ENCODE measurements around the gene CNTN2. TPM values are rescaled to one million over a fixed set of nuclear protein-coding genes. Genes with fewer than 3 reads are reported as not detected.

CNTN2 gene
- total RNA-seq, 2 experiments from 2014 or later = not detected

DNA sequence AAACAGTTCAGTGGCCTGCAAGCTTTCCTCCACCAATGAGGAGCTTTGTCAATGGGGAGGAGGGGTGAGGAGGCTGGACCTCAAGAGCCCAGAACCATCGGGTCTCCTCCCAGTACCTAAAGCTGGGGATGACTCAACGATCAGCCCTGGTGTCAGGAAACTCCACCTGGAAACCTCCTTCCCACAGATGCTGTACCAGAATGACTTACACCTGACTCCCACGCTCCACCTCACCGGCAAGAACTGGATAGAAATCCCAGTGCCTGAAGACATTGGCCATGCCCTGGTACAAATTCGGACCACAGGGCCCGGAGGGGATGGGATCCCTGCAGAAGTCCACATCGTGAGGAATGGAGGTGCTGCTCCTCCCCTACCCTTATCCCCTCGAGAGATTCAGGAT, 29.9 kb downstream of the CNTN2 start:
- H3K27ac Mint-ChIP-seq = no peak overlapping the region
- no peaks in the 10 kb centered on the region for H3K4me1 Mint-ChIP-seq
- H3K4me3 Mint-ChIP-seq = no peak overlapping the region
- no peaks in the 10 kb centered on the region for H3K27me3 Mint-ChIP-seq
- ChIA-PET CTCF (interaction anchor here (1.3 to 3.2 kb wide), 2 partner anchors 9 to 11 kb away, joined by 3 to 16 read pairs; no protein-coding TSS in a partner anchor), POLR2A (no interaction called here)
- DNase-seq = no peak
- H3K9me3 Mint-ChIP-seq = no peaks in the 10 kb centered on the region
- H3K36me3 Mint-ChIP-seq (ENCODE audit: low read depth) = no peaks in the 10 kb centered on the region

DNA sequence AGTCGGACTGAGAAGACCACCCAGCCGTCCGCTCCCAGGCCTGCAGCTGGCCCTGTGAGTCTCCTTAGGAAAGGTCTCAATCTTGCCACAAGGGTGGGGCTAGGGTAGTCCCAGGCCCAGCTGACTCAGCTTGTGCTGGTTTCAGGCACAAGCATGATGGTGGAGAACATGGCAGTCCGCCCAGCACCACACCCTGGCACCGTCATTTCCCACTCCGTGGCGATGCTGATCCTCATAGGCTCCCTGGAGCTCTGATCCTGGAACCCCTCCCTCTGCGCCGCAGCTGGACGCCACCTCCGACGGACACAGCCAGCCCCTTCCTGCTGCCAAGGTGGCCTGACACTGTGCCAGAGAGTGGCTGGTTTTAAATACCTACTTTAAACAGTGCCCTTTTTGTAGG, 30.5 kb downstream of the CNTN2 start:
- POLR2A ChIA-PET = no interaction called here
- Mint-ChIP-seq H3K27me3 (no peaks in the 10 kb centered on the region), H3K9me3 (no peaks in the 10 kb centered on the region), H3K27ac (no peak overlapping the region), H3K4me1 (no peaks in the 10 kb centered on the region), H3K36me3 (ENCODE audit: low read depth) (no peaks in the 10 kb centered on the region), H3K4me3 (no peak overlapping the region)
- DNase-seq = no peak
- CTCF ChIA-PET = interaction anchor here (3.2 kb wide), 1 partner anchor 12 kb away, joined by 16 read pairs; no protein-coding TSS in a partner anchor

DNA sequence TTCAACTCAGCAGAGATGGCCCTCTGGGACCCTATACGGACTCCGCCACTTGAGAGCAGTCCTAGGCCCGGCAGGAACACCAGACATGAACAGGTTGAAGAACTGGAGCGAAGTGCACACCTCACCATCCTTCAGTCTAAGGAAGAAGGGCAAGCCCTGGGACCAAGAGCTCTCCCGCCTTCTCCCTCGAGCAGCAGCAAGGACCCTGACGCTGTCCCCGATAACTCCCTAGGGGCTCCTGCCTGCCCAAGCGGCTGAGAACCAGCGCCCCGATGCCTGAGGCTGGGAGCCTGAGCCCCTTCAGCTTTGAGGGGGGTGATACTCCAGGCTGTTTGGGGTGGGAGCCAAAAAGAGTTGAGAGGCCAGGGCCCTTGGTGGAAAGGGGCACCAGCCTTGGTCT, 31.1 kb downstream of the CNTN2 start:
- ChIA-PET POLR2A (no interaction called here), CTCF (interaction anchor here (3.2 to 6.6 kb wide), 2 partner anchors 12 to 13 kb away, joined by 16 to 27 read pairs; no protein-coding TSS in a partner anchor)
- no peak overlapping the region for H3K27ac Mint-ChIP-seq
- H3K27me3 Mint-ChIP-seq = no peaks in the 10 kb centered on the region
- peak; percentile 11 for DNase-seq
- no peaks in the 10 kb centered on the region for H3K4me1 Mint-ChIP-seq
- no peaks in the 10 kb centered on the region for H3K36me3 Mint-ChIP-seq (ENCODE audit: low read depth)
- no peak overlapping the region for H3K4me3 Mint-ChIP-seq
- no peaks in the 10 kb centered on the region for H3K9me3 Mint-ChIP-seq

DNA sequence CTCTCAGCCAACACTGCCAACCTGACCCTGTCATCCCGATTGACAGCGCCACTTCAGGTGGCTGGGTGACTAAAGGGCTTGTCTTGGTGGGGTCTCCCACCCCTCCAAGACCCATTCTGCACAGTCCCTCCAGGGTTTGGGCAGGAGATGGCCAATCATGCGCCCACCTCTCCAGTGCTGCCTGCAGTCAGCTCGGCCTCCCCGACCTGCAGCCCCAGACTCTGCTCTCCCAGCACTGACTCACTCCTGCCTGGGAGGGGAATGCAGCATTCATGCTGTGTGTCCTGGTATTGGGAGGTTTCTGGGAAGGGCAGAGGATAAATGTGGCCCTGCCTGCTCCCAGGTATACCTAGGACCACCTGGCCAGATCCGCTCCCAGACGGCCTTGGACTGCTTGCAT, 31.5 kb downstream of the CNTN2 start:
- CTCF ChIA-PET = interaction anchor here (6.6 kb wide), 1 partner anchor 12 kb away, joined by 27 read pairs; no protein-coding TSS in a partner anchor
- Mint-ChIP-seq H3K9me3 (no peaks in the 10 kb centered on the region), H3K27me3 (no peaks in the 10 kb centered on the region), H3K36me3 (ENCODE audit: low read depth) (no peaks in the 10 kb centered on the region), H3K4me3 (no peak overlapping the region), H3K4me1 (no peaks in the 10 kb centered on the region), H3K27ac (no peak overlapping the region)
- DNase-seq = peak; percentile 8
- POLR2A ChIA-PET = interaction anchor here (1.8 kb wide), 1 partner anchor 13 kb away, joined by 5 read pairs; no protein-coding TSS in a partner anchor

DNA sequence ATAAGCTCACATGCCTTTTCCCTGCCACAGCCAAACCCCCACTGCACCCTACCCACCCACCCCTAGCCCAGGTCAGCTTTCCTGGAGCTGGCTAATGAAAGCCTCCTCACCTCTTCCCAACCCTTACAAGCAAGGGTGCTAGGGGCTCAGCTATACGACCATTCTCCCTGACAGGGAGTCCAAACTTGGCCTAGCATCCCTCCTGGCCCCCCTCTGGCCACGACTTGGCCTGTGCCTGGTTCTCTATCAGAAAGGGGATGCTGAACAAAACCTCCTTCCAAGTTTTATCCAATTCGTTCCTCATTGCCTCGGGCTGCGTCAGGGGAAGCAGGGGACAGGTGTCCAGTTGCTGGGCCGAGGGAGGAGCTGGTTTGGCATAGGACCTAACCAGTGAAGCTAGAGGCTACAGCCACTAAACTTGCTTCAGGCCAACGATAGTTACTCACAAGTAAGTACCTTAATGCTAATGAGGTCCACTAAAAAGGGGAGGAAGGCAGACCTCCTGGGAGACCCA, 32.7 kb downstream of the CNTN2 start:
- Mint-ChIP-seq H3K4me3 (no peak overlapping the region), H3K9me3 (no peaks in the 10 kb centered on the region), H3K36me3 (ENCODE audit: low read depth) (no peaks in the 10 kb centered on the region), H3K27me3 (no peaks in the 10 kb centered on the region), H3K27ac (no peak overlapping the region), H3K4me1 (no peaks in the 10 kb centered on the region)
- peak; percentile 5 for DNase-seq
- CTCF ChIA-PET = interaction anchor here (6.6 kb wide), 1 partner anchor 13 kb away, joined by 27 read pairs; no protein-coding TSS in a partner anchor
- POLR2A ChIA-PET = interaction anchor here (1.3 to 1.8 kb wide), 2 partner anchors 10 to 14 kb away, joined by 4 to 5 read pairs; no protein-coding TSS in a partner anchor

DNA sequence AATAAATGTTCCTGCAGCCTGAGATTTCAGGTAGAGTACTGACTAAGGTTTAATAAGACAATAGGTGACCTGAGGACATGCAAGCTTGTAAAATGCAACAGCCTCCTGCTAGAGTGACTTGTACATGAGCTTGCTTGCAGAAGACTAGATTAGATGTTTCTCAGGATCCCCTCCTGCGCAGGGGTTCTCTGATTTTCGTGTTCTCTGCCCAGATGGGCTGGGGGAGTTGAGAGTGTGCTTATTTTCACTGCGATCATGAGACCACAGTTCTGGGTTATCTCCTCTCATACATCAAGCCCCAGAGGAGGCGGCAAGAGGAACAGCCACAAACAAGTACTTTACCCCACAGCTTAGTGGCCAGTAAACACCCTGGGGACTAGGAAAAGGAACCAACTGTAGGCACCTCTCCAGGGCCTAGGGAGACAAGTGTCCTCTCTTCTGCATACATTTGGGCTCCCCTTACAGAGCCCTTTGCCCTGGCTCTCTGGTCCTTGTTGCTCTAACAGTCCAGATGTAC, 33.3 kb downstream of the CNTN2 start:
- Mint-ChIP-seq H3K9me3 (no peaks in the 10 kb centered on the region), H3K4me1 (no peaks in the 10 kb centered on the region), H3K27ac (no peak overlapping the region), H3K27me3 (no peaks in the 10 kb centered on the region), H3K36me3 (ENCODE audit: low read depth) (no peaks in the 10 kb centered on the region), H3K4me3 (no peak overlapping the region)
- peak; percentile 9 for DNase-seq
- ChIA-PET POLR2A (interaction anchor here (1.3 to 1.8 kb wide), 2 partner anchors 10 to 14 kb away, joined by 4 to 5 read pairs; no protein-coding TSS in a partner anchor), CTCF (interaction anchor here (6.6 kb wide), 1 partner anchor 14 kb away, joined by 27 read pairs; no protein-coding TSS in a partner anchor)

DNA sequence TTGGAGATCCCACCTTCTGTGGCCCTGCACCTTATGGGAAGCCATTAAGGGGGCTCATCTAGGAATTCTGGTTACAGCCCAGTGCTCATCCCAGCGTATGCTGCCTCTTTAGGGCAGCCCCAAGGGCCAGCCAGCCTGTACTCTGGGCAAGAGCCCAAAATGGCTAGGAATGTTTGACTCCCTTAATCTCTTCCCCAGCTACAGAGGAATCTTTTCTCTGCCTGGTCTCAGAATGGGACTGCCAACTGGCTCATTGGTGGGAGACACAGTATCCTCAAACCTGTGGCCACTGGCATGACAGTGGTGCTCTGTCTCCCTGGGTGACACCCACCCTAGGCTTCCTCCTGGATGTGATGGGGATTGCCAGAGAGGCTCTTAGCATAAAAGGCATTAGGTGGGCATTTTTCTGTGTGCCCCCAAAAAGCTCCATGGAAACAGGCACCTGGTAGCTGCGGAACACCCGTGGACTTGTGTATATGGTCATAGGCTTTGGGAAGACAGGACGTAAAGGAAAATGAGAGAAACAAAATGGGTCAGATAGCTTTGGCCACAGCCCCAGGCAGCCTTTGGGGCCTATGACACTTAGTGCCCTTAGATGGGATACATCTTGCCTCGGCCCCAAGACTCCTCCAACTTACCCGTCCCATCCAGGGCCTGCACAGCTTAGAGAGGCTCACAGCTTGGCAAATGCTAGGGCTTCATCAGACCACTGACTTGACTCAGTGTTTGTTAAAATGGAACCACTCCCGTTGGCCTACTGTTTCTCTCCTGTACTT, 34.3 kb downstream of the CNTN2 start:
- ChIA-PET POLR2A (no interaction called here), CTCF (interaction anchor here (6.6 kb wide), 1 partner anchor 15 kb away, joined by 27 read pairs; no protein-coding TSS in a partner anchor)
- H3K27ac Mint-ChIP-seq = no peak overlapping the region

DNA sequence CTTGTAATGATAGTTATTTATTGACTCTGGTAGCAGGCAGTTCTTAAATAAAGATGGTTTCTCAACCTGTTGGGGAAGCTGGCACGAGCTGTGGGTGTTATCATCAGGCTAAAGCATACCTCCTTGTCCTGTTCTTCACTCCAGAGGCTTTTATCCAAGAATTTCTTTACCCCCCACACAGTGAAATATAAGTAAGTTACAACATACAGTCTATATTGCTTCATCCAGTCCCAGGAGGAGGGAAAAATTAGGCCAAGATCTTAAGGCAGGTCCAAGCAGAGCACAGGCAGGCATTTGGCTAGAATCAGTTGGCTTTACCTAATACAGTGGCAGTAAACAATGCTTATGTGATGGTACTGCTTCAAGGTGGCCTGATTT, 34.9 kb downstream of the CNTN2 start:
- CTCF ChIA-PET = interaction anchor here (6.6 kb wide), 1 partner anchor 16 kb away, joined by 27 read pairs; no protein-coding TSS in a partner anchor

More for the DNA sequence above, 34.3 kb downstream of the CNTN2 start:
- Mint-ChIP-seq H3K27me3 (no peaks in the 10 kb centered on the region), H3K4me3 (no peak overlapping the region), H3K36me3 (ENCODE audit: low read depth) (no peaks in the 10 kb centered on the region), H3K4me1 (no peaks in the 10 kb centered on the region), H3K9me3 (no peaks in the 10 kb centered on the region)
- peak; percentile 14 for DNase-seq

DNA sequence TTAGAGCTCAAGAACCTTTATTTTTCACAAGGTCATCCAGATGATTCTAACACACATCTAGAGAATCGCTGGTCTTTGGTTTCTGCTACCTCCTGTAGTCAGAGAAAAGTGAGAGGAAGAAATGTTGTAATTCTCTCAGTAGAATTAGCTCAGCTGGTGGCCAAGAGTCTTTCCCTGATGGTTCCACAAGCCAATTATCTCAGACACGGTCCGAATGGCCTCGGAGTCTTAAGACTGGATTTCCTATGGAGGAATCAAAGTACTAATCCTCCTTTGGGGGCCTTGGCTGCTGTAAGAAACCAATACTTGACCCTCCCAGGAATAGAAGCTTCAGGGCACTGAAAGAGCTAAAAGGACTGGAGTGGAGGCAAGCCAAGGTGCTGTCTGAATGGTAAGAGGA, 39.4 kb downstream of the CNTN2 start:
- H3K9me3 Mint-ChIP-seq = no peaks in the 10 kb centered on the region
- POLR2A ChIA-PET = interaction anchor here (1.2 kb wide), 1 partner anchor 12 kb away, joined by 5 read pairs; no protein-coding TSS in a partner anchor
- CTCF ChIA-PET = interaction anchor here (0.6 to 3.8 kb wide), 4 partner anchors 20 to 568 kb away, joined by 3 to 22 read pairs (median 4); no protein-coding TSS in a partner anchor

More for the DNA sequence above, 34.9 kb downstream of the CNTN2 start:
- H3K4me1 Mint-ChIP-seq = no peaks in the 10 kb centered on the region
- H3K27ac Mint-ChIP-seq = no peak overlapping the region
- H3K4me3 Mint-ChIP-seq = no peak overlapping the region
- H3K36me3 Mint-ChIP-seq (ENCODE audit: low read depth) = peaks cover 5% of the 10 kb centered on the region
- no peak for DNase-seq
- H3K27me3 Mint-ChIP-seq = no peaks in the 10 kb centered on the region
- H3K9me3 Mint-ChIP-seq = no peaks in the 10 kb centered on the region
- POLR2A ChIA-PET = no interaction called here

DNA sequence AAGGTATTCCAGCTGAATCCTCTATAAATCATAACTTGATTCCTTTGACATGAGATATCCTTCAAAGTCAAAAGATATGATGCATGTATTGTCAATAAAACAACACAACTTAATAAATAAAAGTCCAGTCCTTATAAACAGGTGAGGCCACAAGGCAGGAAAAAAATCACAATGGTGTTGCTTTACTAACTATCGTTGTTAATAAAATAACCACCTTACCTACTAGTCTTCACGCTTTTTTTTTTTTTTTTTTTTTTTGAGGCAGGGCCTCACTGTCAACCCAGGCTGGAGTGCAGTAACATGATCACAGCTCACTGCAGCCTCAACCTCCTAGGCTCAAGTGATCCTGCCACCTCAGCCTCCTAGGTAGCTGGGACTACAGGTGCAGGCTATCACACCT, 41.3 kb downstream of the CNTN2 start, which contains the start of gene TMEM81:
TSS of gene TMEM81 (minus strand) at position 101 of the 400 bp plus-strand sequence. CDS start 140 bp downstream, outside the sequence.
- no peak within 1 kb of the TSS for H3K27ac Mint-ChIP-seq
- no peaks in the 10 kb centered on the region for H3K9me3 Mint-ChIP-seq
- CTCF ChIA-PET = interaction anchor here (3.8 kb wide), 1 partner anchor 22 kb away, joined by 22 read pairs; no protein-coding TSS in a partner anchor
- no peaks in the 10 kb centered on the region for H3K27me3 Mint-ChIP-seq
- POLR2A ChIA-PET = no interaction called here
- H3K4me1 Mint-ChIP-seq = no peaks in the 10 kb centered on the region
- no peak for DNase-seq
- no peak within 1 kb of the TSS for H3K4me3 Mint-ChIP-seq
- peaks cover 43% of the 10 kb centered on the region for H3K36me3 Mint-ChIP-seq (ENCODE audit: low read depth)

More for the DNA sequence above, 39.4 kb downstream of the CNTN2 start:
- Mint-ChIP-seq H3K27ac (no peak overlapping the region), H3K36me3 (ENCODE audit: low read depth) (peaks cover 24% of the 10 kb centered on the region), H3K4me3 (no peak overlapping the region), H3K4me1 (no peaks in the 10 kb centered on the region), H3K27me3 (no peaks in the 10 kb centered on the region)
- DNase-seq = no peak

DNA sequence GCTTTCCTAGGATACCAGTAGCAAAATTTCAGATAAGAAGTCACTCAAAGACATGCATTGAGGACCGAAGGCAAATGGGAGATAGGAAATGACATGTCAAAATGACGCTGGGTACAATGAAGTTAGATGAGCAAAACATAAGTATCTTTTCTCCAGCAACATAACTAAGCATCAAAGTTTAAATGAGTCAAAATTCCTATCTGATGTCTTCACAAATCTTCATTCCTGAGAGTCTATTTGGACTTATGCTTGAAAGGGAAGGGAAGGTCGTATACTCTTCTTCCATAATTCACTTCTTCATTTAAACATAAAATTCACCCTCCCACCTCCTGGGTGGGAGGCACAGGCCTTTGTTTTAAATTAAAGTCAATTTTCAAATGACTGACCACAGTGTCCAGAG, 45.3 kb downstream of the CNTN2 start:
- peaks cover 55% of the 10 kb centered on the region for H3K36me3 Mint-ChIP-seq (ENCODE audit: low read depth)
- CTCF ChIA-PET = interaction anchor here (1.0 kb wide), 1 partner anchor 141 kb away, joined by 3 read pairs; no protein-coding TSS in a partner anchor
- no peak overlapping the region for H3K27ac Mint-ChIP-seq
- H3K9me3 Mint-ChIP-seq = no peaks in the 10 kb centered on the region
- no peaks in the 10 kb centered on the region for H3K27me3 Mint-ChIP-seq
- H3K4me3 Mint-ChIP-seq = no peak overlapping the region
- DNase-seq = no peak
- POLR2A ChIA-PET = no interaction called here
- H3K4me1 Mint-ChIP-seq = no peaks in the 10 kb centered on the region

DNA sequence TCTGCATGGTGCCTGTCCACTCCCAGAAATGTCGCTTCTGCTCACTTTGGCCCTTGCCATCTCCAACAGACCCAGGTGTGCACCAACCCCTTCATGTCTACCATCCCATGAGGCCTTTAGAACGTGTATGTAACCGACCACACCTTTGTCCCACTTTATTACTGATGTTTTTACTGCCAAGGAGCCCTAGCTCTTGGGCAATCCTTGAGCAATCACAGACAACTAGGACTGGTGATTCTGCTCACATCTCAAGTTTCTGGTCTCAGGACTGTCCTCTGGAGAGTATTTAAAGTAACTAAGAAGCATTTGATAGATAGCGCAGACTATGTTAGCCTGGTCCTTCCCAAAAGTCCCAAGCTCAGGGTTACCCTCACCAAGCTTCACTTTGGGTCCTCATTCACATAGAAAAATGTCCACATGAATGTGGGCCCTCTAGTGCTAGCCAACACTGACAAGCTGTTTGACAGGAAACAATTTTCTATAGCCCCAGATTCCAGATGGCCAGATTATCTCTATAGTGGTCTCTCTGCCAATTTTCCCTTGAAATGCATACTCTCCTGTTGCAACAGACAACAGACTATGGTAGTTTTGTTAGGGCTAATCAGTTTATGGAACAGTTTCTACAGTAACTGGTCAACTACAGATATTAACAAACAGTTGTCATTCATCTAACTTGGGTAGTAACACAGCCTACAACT, 48.2 kb downstream of the CNTN2 start:
- Mint-ChIP-seq H3K9me3 (no peaks in the 10 kb centered on the region), H3K4me3 (no peak overlapping the region), H3K4me1 (no peaks in the 10 kb centered on the region), H3K36me3 (ENCODE audit: low read depth) (peaks cover 57% of the 10 kb centered on the region), H3K27me3 (no peaks in the 10 kb centered on the region), H3K27ac (no peak overlapping the region)
- ChIA-PET POLR2A (no interaction called here), CTCF (interaction anchor here (2.2 kb wide), 1 partner anchor 30 kb away, joined by 5 read pairs; no protein-coding TSS in a partner anchor)
- DNase-seq = no peak

Data from activated CD4-positive, alpha-beta memory T cell treated with anti-CD3 and anti-CD28 coated beads, Interleukin-2, amount 10 ng/mL, durations not matched to agents 7 days and 5 days (primary cell).